B cell (primary cell): ENCODE data around the gene GDPD3. TPM values are rescaled to one million over a fixed set of nuclear protein-coding genes. Genes with fewer than 3 reads are reported as not detected.

Source experiments
- ATAC-seq: fragments of 200-7000 bp; cut with Tn5 transposase; one replicate; pipeline ENCODE4 v1.10.0; 2021; ENCODE audit warnings: low read depth, mild to moderate bottlenecking, moderate number of reproducible peaks, moderate library complexity
- CTCF ChIA-PET: fragments of 350-600 bp; sonication (Branson Sonifier 250); formaldehyde crosslinking; loops from one replicate; lab custom pipeline; 2021; ENCODE audit warnings: antibody characterized with exemption, inconsistent platforms; lab: Charles Lee
- POLR2A ChIA-PET: fragments of 350-600 bp; sonication (Branson Sonifier 250); formaldehyde crosslinking; loops from one replicate; lab custom pipeline; 2021; ENCODE audit warnings: antibody characterized with exemption; lab: Charles Lee
- DNase-seq: peaks from one replicate; pipeline ENCODE4 v3.0.0; 2013
- H2AFZ ChIP-seq: 2 replicates; pipeline ENCODE4 v1.6.1; 2012; ENCODE audit warnings: mild to moderate bottlenecking, low read depth, low read length; ENCODE audit not compliant: insufficient read depth, poor library complexity, severe bottlenecking
- H3K27ac ChIP-seq, 2 donors: 1 replicate in 1 of 2; 2 replicates in 1 of 2; pipeline ENCODE4 v1.5.1; 2012 to 2013; ENCODE audit warnings: low read length in 2 of 2, mild to moderate bottlenecking in 2 of 2, moderate library complexity in 1 of 2
- H3K27me3 ChIP-seq, 4 experiments: fragments of 200-600 bp in 1 of 4; sonication (generic) in 1 of 4; replicated peaks in 1 of 4; 1 replicate in 2 of 4; 2 replicates in 2 of 4; pipeline versions ENCODE4 v1.6.1 to v1.7.0; 2013 to 2016; ENCODE audit warnings: low read length in 3 of 4, mild to moderate bottlenecking in 2 of 4, mixed read lengths in 1 of 4, moderate library complexity in 1 of 4; ENCODE audit not compliant: insufficient read depth in 4 of 4, control insufficient read depth in 3 of 4; ENCODE audit errors: control extremely low read depth in 1 of 4
- H3K36me3 ChIP-seq, 2 experiments: replicated peaks in 1 of 2; 1 replicate in 1 of 2; 2 replicates in 1 of 2; pipeline versions ENCODE4 v1.6.1 to v1.7.1; 2013; ENCODE audit warnings: low read length in 1 of 2; ENCODE audit not compliant: insufficient read depth in 2 of 2, control insufficient read depth in 1 of 2; ENCODE audit errors: control extremely low read depth in 1 of 2, extremely low read depth in 1 of 2
- H3K4me1 ChIP-seq, 2 donors: fragments of 200-600 bp in 1 of 2; sonication (generic) in 1 of 2; 1 replicate in 1 of 2; 2 replicates in 1 of 2; pipeline versions ENCODE4 v1.5.1 to v1.6.1; 2013 to 2017; ENCODE audit warnings: low read length in 2 of 2; ENCODE audit not compliant: control insufficient read depth in 2 of 2, insufficient read depth in 2 of 2
- H3K4me2 ChIP-seq: replicated peaks from 2 replicates; pipeline ENCODE3; 2012; ENCODE audit warnings: mild to moderate bottlenecking, low read depth, low read length; ENCODE audit not compliant: poor library complexity, severe bottlenecking
- H3K4me3 ChIP-seq, 5 experiments: fragments of 200-600 bp in 1 of 5; sonication (generic) in 1 of 5; 1 replicate in 3 of 5; 2 replicates in 2 of 5; pipeline versions ENCODE4 v1.5.1 to v1.7.0; 2011 to 2016; ENCODE audit warnings: low read length in 4 of 5, mild to moderate bottlenecking in 4 of 5, low read depth in 2 of 5, control low read depth in 1 of 5, moderate library complexity in 1 of 5; ENCODE audit not compliant: insufficient read depth in 1 of 5; ENCODE audit errors: control extremely low read depth in 1 of 5, extremely low read depth in 1 of 5
- H3K79me2 ChIP-seq: fragments of 200-600 bp; sonication (generic); one replicate; pipeline ENCODE4 v1.6.0; 2016; ENCODE audit warnings: low read length; ENCODE audit not compliant: control insufficient read depth, insufficient read depth
- H3K9ac ChIP-seq: fragments of 200-600 bp; sonication (generic); 2 replicates; pipeline ENCODE4 v1.6.1; 2017; ENCODE audit warnings: mild to moderate bottlenecking, low read length, moderate library complexity
- H3K9me3 ChIP-seq, 3 donors: one replicate each; pipeline versions ENCODE4 v1.6.1 to v1.7.1; 2013; ENCODE audit warnings: low read length in 2 of 3; ENCODE audit not compliant: control insufficient read depth in 2 of 3, insufficient read depth in 1 of 3; ENCODE audit errors: control extremely low read depth in 1 of 3
- H4K20me1 ChIP-seq: 2 replicates; pipeline ENCODE4 v1.6.0; 2012; ENCODE audit warnings: mild to moderate bottlenecking, low read length; ENCODE audit not compliant: insufficient read depth, control insufficient read depth, poor library complexity, severe bottlenecking
- H3K27ac Mint-ChIP-seq: one replicate; pipeline ENCODE4 v1.8.0; 2021; ENCODE audit warnings: mixed read lengths
- H3K27me3 Mint-ChIP-seq: one replicate; pipeline ENCODE4 v1.8.0; 2021; ENCODE audit warnings: mixed read lengths
- H3K4me1 Mint-ChIP-seq: one replicate; pipeline ENCODE4 v1.8.0; 2021; ENCODE audit warnings: mixed read lengths
- H3K4me3 Mint-ChIP-seq: one replicate; pipeline ENCODE4 v1.8.0; 2021; ENCODE audit warnings: mixed read lengths
- H3K9me3 Mint-ChIP-seq: one replicate; pipeline ENCODE4 v1.8.0; 2022; ENCODE audit warnings: mixed read lengths; ENCODE audit not compliant: insufficient read depth
- EZH2 ChIP-seq: IDR thresholded peaks from 2 replicates; pipeline ENCODE4 v1.6.1; 2012; ENCODE audit warnings: borderline replicate concordance, low read depth, mild to moderate bottlenecking, moderate library complexity, low read length; ENCODE audit not compliant: insufficient read depth, poor library complexity, severe bottlenecking
- WGBS: methylation state at CpG from one replicate; pipeline ENCODE4 v1.1.5; 2013; ENCODE audit warnings: missing lambda C conversion rate; ENCODE audit not compliant: insufficient coverage; 5-methylcytosine and 5-hydroxymethylcytosine counted together
- intact Hi-C: fragments of 100-400 bp; cut with micrococcal nuclease; formaldehyde crosslinking; loops from one replicate; pipeline ENCODE4 v1.10.0; 2022
- polyA plus RNA-seq: library from polyadenylated mRNA; depleted of rRNA; stranded (reverse); fragments of >200 nt; gene quantifications from 2 replicates; pipeline ENCODE4 v1.2.3, GENCODE V29; 2012
- total RNA-seq, 2 donors: library from RNA; stranded (reverse); fragments of 120-200 nt in 1 of 2; gene quantifications; 1 replicate in 1 of 2; 2 replicates in 1 of 2; pipeline versions ENCODE4 v1.2.3 to v1.2.4, GENCODE V29; 2013 to 2022
- TF ChIP-seq, protein P1 (sequence below): fragments of 200-600 bp; IDR thresholded peaks from one replicate; pipeline ENCODE4 v1.8.0; 2022; ENCODE audit warnings: antibody characterized with exemption, mild to moderate bottlenecking

The GDPD3 gene
- total and polyA plus RNA-seq, 2 donors (not counting 1 experiment from before 2014, with no cell fraction given), result 10.6 to 17.3 TPM

GRCh38 chr16:30085820-30086219 is 27.5 kb downstream of the GDPD3 start:
- H4K20me1 ChIP-seq, result peaks cover 5% of the 10 kb centered on the region
- H2AFZ ChIP-seq, result no peak overlapping the region
- DNase-seq (no peak), ATAC-seq (no peak)
- H3K27ac ChIP-seq, result no peak overlapping the region
- no peak overlapping the region for H3K4me2 ChIP-seq
- intact Hi-C loops, result no loop called here
- H3K27ac Mint-ChIP-seq, result no peak overlapping the region
- H3K27me3 ChIP-seq, result no peaks in the 10 kb centered on the region
- peaks cover 0 to 10% of the 10 kb centered on the region in 2 donors for H3K4me1 ChIP-seq
- no peak overlapping the region for H3K9ac ChIP-seq
- peaks cover 16% of the 10 kb centered on the region for H3K4me1 Mint-ChIP-seq
- H3K27me3 Mint-ChIP-seq, result no peaks in the 10 kb centered on the region
- no peak overlapping the region for H3K4me3 Mint-ChIP-seq
- POLR2A ChIA-PET, result no interaction called here
- H3K36me3 ChIP-seq, result peaks cover 0 to 43% of the 10 kb centered on the region in 2 experiments
- H3K79me2 ChIP-seq, result peaks cover under 1% of the 10 kb centered on the region
- no peak overlapping the region for H3K4me3 ChIP-seq
- H3K9me3 ChIP-seq, result no peaks in the 10 kb centered on the region
- WGBS, result 100% methylated on average over 5 of the region's 6 CpGs
- TF ChIP-seq EZH2, result no peak
- TF ChIP-seq, protein P1, sequence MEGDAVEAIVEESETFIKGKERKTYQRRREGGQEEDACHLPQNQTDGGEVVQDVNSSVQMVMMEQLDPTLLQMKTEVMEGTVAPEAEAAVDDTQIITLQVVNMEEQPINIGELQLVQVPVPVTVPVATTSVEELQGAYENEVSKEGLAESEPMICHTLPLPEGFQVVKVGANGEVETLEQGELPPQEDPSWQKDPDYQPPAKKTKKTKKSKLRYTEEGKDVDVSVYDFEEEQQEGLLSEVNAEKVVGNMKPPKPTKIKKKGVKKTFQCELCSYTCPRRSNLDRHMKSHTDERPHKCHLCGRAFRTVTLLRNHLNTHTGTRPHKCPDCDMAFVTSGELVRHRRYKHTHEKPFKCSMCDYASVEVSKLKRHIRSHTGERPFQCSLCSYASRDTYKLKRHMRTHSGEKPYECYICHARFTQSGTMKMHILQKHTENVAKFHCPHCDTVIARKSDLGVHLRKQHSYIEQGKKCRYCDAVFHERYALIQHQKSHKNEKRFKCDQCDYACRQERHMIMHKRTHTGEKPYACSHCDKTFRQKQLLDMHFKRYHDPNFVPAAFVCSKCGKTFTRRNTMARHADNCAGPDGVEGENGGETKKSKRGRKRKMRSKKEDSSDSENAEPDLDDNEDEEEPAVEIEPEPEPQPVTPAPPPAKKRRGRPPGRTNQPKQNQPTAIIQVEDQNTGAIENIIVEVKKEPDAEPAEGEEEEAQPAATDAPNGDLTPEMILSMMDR, result no peak
- CTCF ChIA-PET, result no interaction called here
- H3K9me3 Mint-ChIP-seq, result no peaks in the 10 kb centered on the region

- H3K9me3 ChIP-seq, result no peaks in the 10 kb centered on the region
- intact Hi-C loops, result no loop called here
- no peaks in the 10 kb centered on the region for H3K27me3 Mint-ChIP-seq
- H2AFZ ChIP-seq, result no peak overlapping the region
- peaks cover 13% of the 10 kb centered on the region for H3K4me1 Mint-ChIP-seq
- ATAC-seq, result no peak
- no peak overlapping the region for H3K27ac Mint-ChIP-seq
- H3K4me3 ChIP-seq, result no peak overlapping the region
- H3K36me3 ChIP-seq, result peaks cover 0 to 48% of the 10 kb centered on the region in 2 experiments
- no peak overlapping the region for H3K4me3 Mint-ChIP-seq
- H3K9ac ChIP-seq, result no peak overlapping the region
- no peaks in the 10 kb centered on the region for H3K27me3 ChIP-seq
- ChIA-PET CTCF (no interaction called here), POLR2A (no interaction called here)
- peaks cover 11% of the 10 kb centered on the region for H4K20me1 ChIP-seq
- H3K79me2 ChIP-seq, result peaks cover 3% of the 10 kb centered on the region
- DNase-seq, result no peak
- peaks cover 0 to 4% of the 10 kb centered on the region in 2 donors for H3K4me1 ChIP-seq
- TF ChIP-seq, protein P1, result no peak
- no peak for TF ChIP-seq EZH2
- 94% methylated on average over 3 of the region's 3 CpGs for WGBS
- no peaks in the 10 kb centered on the region for H3K9me3 Mint-ChIP-seq
- H3K27ac ChIP-seq, result no peak overlapping the region
- H3K4me2 ChIP-seq, result no peak overlapping the region
Observed at GRCh38 chr16:30085247-30085646, 28.1 kb downstream of the GDPD3 start.
